Panc1 (cell line): ENCODE measurements around the gene ADAMTS4.

Source experiments
- POLR2AphosphoS5 ChIP-seq: IDR thresholded peaks from 2 replicates; pipeline ENCODE4 v1.6.1; 2012; ENCODE audit warnings: mild to moderate bottlenecking, low read depth, low read length, moderate library complexity
- TCF7L2 ChIP-seq: IDR thresholded peaks from 2 replicates; pipeline ENCODE4 v1.6.1; 2011; ENCODE audit warnings: mild to moderate bottlenecking, low read depth, low read length, inconsistent platforms

GRCh38 chr1:161228032-161228431 lies 29.2 kb upstream of the ADAMTS4 start:
- TF ChIP-seq TCF7L2 (no peak), POLR2AphosphoS5 (no peak)
